Naive B cell (primary cell): ENCODE measurements around the gene MR1. TPM values are rescaled to one million over a fixed set of nuclear protein-coding genes. Genes with fewer than 3 reads are reported as not detected.

Source experiments
- ATAC-seq, 2 donors: fragments of 150-1000 bp; cut with Tn5 transposase; 2 replicates each; pipeline ENCODE4 v1.10.0; 2021; ENCODE audit warnings: low read depth in 2 of 2, mild to moderate bottlenecking in 2 of 2, moderate library complexity in 2 of 2
- DNase-seq: peaks from one replicate; pipeline ENCODE4 v3.0.0; 2022
- H3K27ac Mint-ChIP-seq, 6 donors: one replicate each; pipeline ENCODE4 v1.8.0; 2020 to 2022; ENCODE audit warnings: mild to moderate bottlenecking in 6 of 6, mixed read lengths in 6 of 6, moderate library complexity in 5 of 6, inconsistent platforms in 2 of 6
- H3K27me3 Mint-ChIP-seq, 3 donors: one replicate each; pipeline ENCODE4 v1.8.0; 2021 to 2022; ENCODE audit warnings: mixed read lengths in 3 of 3, mild to moderate bottlenecking in 1 of 3
- H3K36me3 Mint-ChIP-seq, 2 donors: one replicate each; pipeline ENCODE4 v1.8.0; 2020 to 2022; ENCODE audit warnings: mixed read lengths in 2 of 2, inconsistent platforms in 1 of 2, mild to moderate bottlenecking in 1 of 2
- H3K4me1 Mint-ChIP-seq, 3 donors: one replicate each; pipeline ENCODE4 v1.8.0; 2020 to 2022; ENCODE audit warnings: mixed read lengths in 3 of 3, inconsistent platforms in 1 of 3, mild to moderate bottlenecking in 1 of 3, moderate library complexity in 1 of 3
- H3K4me3 Mint-ChIP-seq, 8 donors: one replicate each; pipeline ENCODE4 v1.8.0; 2020 to 2022; ENCODE audit warnings: mild to moderate bottlenecking in 8 of 8, mixed read lengths in 8 of 8, moderate library complexity in 8 of 8, inconsistent platforms in 2 of 8
- H3K9me3 Mint-ChIP-seq, 7 donors: one replicate each; pipeline ENCODE4 v1.8.0; 2020 to 2022; ENCODE audit warnings: mixed read lengths in 7 of 7, mild to moderate bottlenecking in 5 of 7, inconsistent platforms in 2 of 7, moderate library complexity in 1 of 7
- polyA plus RNA-seq, 6 donors: library from polyadenylated mRNA; unstranded; fragments of 300-500 nt; fragmentation: Illumina TruSeq; gene quantifications; one replicate each; pipeline ENCODE4 v1.2.3, GENCODE V29; 2021; ENCODE audit warnings: low read depth in 6 of 6

Gene MR1
- polyA plus RNA-seq, 6 donors from 2014 or later, result 23.1 to 41.5 (median 33.4) TPM

DNA sequence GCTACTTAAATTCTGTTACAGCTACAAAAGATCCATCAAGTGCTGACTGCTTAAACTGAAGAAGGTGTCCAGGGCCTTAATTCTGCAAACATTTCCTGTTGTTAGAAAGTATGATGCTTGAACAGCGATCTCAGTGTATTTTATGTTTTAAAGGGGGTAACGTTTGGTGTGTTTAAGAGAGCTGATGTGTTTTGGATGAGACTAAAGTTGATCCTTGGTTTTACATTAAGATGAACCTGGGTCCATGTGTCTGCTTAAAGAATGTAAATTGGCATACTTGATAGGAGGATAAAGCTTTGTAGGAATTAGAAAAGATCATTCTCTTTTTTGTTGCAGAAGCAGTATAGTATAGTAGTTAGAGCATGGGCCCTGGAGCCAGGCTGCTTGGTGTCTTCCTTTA lies 58.3 kb downstream of the MR1 start:
- DNase-seq, result no peak
- H3K27ac Mint-ChIP-seq, result peak overlapping the region in 3 of 6 donors; percentile 9 to 99 (median 70)
- ATAC-seq, result no peak
- H3K4me3 Mint-ChIP-seq, result peak overlapping the region; percentile 14 to 100 (median 94)
- H3K9me3 Mint-ChIP-seq, result no peaks in the 10 kb centered on the region
- H3K36me3 Mint-ChIP-seq, result peaks cover 13 to 27% of the 10 kb centered on the region in 2 donors
- peaks cover 55 to 79% (median 55%) of the 10 kb centered on the region in 3 donors for H3K4me1 Mint-ChIP-seq
- H3K27me3 Mint-ChIP-seq, result no peaks in the 10 kb centered on the region

- H3K4me1 Mint-ChIP-seq, result peaks cover 47 to 70% (median 52%) of the 10 kb centered on the region in 3 donors
- ATAC-seq (no peak), DNase-seq (no peak)
- no peaks in the 10 kb centered on the region for H3K27me3 Mint-ChIP-seq
- no peaks in the 10 kb centered on the region for H3K9me3 Mint-ChIP-seq
- peaks cover 13 to 27% of the 10 kb centered on the region in 2 donors for H3K36me3 Mint-ChIP-seq
- H3K4me3 Mint-ChIP-seq, result peak overlapping the region in 6 of 8 donors; percentile 47 to 94 (median 68)
- peak overlapping the region in 5 of 6 donors; percentile 14 to 99 (median 65) for H3K27ac Mint-ChIP-seq
These were observed 59.2 kb downstream of the MR1 start for GRCh38 chr1:181092883-181093458.

GRCh38 chr1:181094416-181095212 lies 60.8 kb downstream of the MR1 start:
- peak overlapping the region in 1 of 8 donors; percentile 4 for H3K4me3 Mint-ChIP-seq
- no peak for DNase-seq
- peak overlapping the region in 4 of 6 donors; percentile 4 to 86 (median 66) for H3K27ac Mint-ChIP-seq
- no peaks in the 10 kb centered on the region for H3K27me3 Mint-ChIP-seq
- H3K9me3 Mint-ChIP-seq, result no peaks in the 10 kb centered on the region
- peaks cover 54 to 80% (median 63%) of the 10 kb centered on the region in 3 donors for H3K4me1 Mint-ChIP-seq
- ATAC-seq, result no peak
- H3K36me3 Mint-ChIP-seq, result peaks cover 13 to 23% of the 10 kb centered on the region in 2 donors

- H3K9me3 Mint-ChIP-seq, result no peaks in the 10 kb centered on the region
- no peaks in the 10 kb centered on the region for H3K27me3 Mint-ChIP-seq
- H3K4me1 Mint-ChIP-seq, result peaks cover 54 to 80% (median 69%) of the 10 kb centered on the region in 3 donors
- peak overlapping the region in 1 of 8 donors; percentile 4 for H3K4me3 Mint-ChIP-seq
- no peak for ATAC-seq
- peaks cover 13 to 16% of the 10 kb centered on the region in 2 donors for H3K36me3 Mint-ChIP-seq
- DNase-seq, result no peak
- H3K27ac Mint-ChIP-seq, result peak overlapping the region in 2 of 6 donors; percentile 18 to 75
These were observed 61.5 kb downstream of the MR1 start for GRCh38 chr1:181095260-181095659.

DNA sequence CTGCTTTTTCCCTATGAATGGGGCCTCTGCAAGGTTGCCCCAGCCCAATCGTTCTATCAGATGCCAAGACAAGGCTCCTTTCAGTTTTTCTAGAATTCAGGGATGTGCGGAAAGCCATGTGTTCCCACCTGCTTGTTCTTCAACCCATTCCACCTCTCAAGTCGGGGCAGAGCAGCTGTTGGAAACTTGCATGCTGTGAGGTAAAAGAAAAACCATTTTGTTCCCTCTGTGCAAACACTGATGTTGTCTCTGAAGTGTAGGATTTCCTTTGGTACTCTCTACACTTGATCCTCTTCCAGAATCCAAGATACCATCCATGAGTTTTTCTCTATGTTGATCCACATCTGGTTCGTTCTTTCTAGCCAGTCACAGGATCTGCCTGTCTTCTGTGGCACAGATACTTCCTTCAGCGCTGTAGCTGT lies 62.0 kb downstream of the MR1 start:
- ATAC-seq, result no peak
- Mint-ChIP-seq H3K4me1 (peaks cover 57 to 84% (median 72%) of the 10 kb centered on the region in 3 donors), H3K27me3 (no peaks in the 10 kb centered on the region), H3K9me3 (no peaks in the 10 kb centered on the region), H3K36me3 (peaks cover 13 to 16% of the 10 kb centered on the region in 2 donors), H3K27ac (peak overlapping the region in 1 of 6 donors; percentile 18), H3K4me3 (no peak overlapping the region)
- no peak for DNase-seq

DNA sequence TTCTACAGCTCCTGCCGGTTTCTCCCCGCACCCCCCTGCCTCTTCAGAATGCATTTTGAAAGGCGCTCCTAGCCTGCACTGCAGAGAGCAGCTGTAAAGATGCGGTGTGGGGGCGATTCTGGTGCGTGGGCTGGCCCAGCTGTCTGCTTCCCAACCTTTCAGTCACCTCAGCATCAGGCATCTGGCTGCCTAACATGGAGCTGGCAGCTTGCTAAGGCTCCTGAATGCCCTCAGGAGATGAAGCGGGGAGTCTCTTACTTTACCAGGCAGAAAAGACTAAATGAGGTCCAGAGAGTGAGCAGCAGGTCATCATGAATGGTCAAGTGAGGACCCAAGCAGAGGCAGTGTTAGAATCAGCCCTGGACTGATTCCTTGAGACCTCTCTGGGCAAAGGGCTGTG lies 63.5 kb downstream of the MR1 start:
- Mint-ChIP-seq H3K27ac (no peak overlapping the region), H3K4me3 (peak overlapping the region in 1 of 8 donors; percentile 30), H3K27me3 (no peaks in the 10 kb centered on the region), H3K9me3 (no peaks in the 10 kb centered on the region), H3K36me3 (peaks cover 7 to 13% of the 10 kb centered on the region in 2 donors), H3K4me1 (peaks cover 47 to 75% (median 66%) of the 10 kb centered on the region in 3 donors)
- ATAC-seq, result no peak
- no peak for DNase-seq

DNA sequence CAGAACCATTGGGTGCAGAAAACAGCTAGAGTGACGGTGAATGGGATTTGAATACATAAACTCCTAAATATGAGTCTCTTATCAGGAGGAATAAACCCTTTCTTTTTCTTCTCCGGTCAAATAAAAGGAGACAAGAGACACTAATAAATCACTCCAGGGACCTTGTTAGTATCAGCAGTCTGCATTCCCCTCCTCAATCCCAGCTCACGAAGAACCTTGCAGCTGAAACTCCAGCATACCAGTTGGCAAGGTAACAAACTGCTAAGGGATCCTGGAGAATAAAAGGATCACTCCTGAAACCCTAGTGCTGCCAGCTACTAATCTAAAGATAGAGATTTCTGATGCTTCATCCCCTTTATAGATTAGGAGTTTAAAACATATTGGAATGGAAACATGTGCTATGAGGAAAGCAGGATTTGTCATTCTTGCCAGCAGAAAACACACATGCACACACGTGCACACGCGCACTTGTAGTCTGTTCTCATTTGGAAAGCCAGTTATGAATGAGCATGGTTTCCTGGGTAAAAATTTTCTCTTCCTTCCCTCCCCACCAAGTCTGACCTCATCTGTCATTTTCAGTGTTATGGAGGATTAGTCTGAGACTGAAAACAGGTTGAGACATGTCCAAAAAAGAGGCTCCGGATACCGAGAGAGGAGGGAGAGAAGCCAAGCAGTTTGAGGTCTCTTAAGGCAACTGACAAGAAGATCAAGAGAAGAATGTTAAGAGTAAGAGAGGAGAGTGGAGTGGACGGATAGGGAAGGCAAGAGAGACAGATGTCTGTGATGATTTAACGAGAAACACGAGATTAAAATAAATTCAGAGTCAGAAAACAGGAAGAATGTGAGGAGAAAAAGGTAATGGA lies 65.6 kb downstream of the MR1 start:
- ATAC-seq (no peak), DNase-seq (no peak)
- Mint-ChIP-seq H3K36me3 (peaks cover 0 to 2% of the 10 kb centered on the region in 2 donors), H3K4me1 (peaks cover 38 to 68% (median 65%) of the 10 kb centered on the region in 3 donors), H3K4me3 (peak overlapping the region in 5 of 8 donors; percentile 3 to 47 (median 11)), H3K27me3 (no peaks in the 10 kb centered on the region), H3K27ac (peak overlapping the region in 4 of 6 donors; percentile 1 to 47 (median 43)), H3K9me3 (no peaks in the 10 kb centered on the region)

- DNase-seq, result no peak
- Mint-ChIP-seq H3K27ac (peak overlapping the region in 3 of 6 donors; percentile 12 to 91 (median 32)), H3K27me3 (no peaks in the 10 kb centered on the region), H3K4me1 (peaks cover 35 to 65% (median 63%) of the 10 kb centered on the region in 3 donors), H3K9me3 (no peaks in the 10 kb centered on the region), H3K36me3 (no peaks in the 10 kb centered on the region), H3K4me3 (peak overlapping the region in 6 of 8 donors; percentile 7 to 60 (median 29))
- ATAC-seq, result no peak
These were observed 66.5 kb downstream of the MR1 start for GRCh38 chr1:181100015-181100905.

DNA sequence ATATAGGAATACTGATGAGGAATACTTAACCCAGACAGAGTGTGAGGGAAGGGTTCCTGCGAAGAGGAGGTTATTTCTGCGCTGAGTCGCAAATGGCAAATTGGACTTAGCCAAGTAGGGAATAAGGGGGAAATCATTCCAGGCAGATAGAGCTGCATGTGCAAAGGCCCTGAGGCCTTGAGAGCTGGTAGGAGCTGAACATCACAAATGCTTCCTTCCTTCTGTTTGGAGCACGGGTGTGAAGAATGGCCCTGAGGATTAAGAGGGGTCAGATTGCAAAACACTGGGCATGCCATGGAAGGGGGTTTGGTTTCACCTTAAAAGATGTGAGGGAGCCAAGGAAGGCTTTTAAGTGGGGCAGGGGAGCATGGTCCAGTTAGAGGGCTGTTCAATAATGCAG lies 67.2 kb downstream of the MR1 start:
- DNase-seq (no peak), ATAC-seq (no peak)
- peaks cover 39 to 68% (median 64%) of the 10 kb centered on the region in 3 donors for H3K4me1 Mint-ChIP-seq
- peaks cover 0 to 3% (median 0%) of the 10 kb centered on the region in 7 donors for H3K9me3 Mint-ChIP-seq
- peak overlapping the region in 1 of 8 donors; percentile 14 for H3K4me3 Mint-ChIP-seq
- H3K27me3 Mint-ChIP-seq, result no peaks in the 10 kb centered on the region
- H3K36me3 Mint-ChIP-seq, result no peaks in the 10 kb centered on the region
- peak overlapping the region in 2 of 6 donors; percentile 32 to 91 for H3K27ac Mint-ChIP-seq

- ATAC-seq, result no peak
- Mint-ChIP-seq H3K27ac (peak overlapping the region in 1 of 6 donors; percentile 21), H3K36me3 (no peaks in the 10 kb centered on the region), H3K9me3 (peaks cover 0 to 3% (median 0%) of the 10 kb centered on the region in 7 donors), H3K4me3 (peak overlapping the region in 1 of 8 donors; percentile 14), H3K4me1 (peaks cover 40 to 66% (median 60%) of the 10 kb centered on the region in 3 donors), H3K27me3 (no peaks in the 10 kb centered on the region)
- DNase-seq, result no peak
These were observed 67.9 kb downstream of the MR1 start for GRCh38 chr1:181101581-181102226.

DNA sequence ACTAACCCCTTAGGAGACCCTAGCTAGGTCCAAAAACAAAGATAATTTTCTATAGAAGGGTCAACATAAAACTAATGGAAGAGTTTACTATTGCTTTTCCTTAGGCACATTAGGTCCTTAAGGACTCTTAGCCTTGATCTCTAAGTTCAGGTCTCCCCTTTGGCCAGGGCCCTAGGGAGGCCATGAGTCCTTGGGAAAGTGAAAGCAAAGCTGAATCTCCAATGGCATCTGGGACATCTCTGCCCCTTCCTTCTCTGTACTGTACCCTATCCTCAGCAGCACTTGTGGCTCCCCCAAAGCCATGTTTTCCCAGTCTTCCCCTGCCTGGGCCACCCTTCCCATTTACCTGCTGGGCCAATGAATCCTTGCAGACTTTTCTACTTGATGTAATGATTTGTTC lies 69.1 kb downstream of the MR1 start:
- no peak for DNase-seq
- Mint-ChIP-seq H3K4me3 (peak overlapping the region in 1 of 8 donors; percentile 90), H3K4me1 (peaks cover 38 to 59% (median 59%) of the 10 kb centered on the region in 3 donors), H3K27ac (peak overlapping the region in 2 of 6 donors; percentile 39 to 79), H3K27me3 (no peaks in the 10 kb centered on the region), H3K9me3 (peaks cover 0 to 3% (median 0%) of the 10 kb centered on the region in 7 donors), H3K36me3 (no peaks in the 10 kb centered on the region)
- no peak for ATAC-seq

DNA sequence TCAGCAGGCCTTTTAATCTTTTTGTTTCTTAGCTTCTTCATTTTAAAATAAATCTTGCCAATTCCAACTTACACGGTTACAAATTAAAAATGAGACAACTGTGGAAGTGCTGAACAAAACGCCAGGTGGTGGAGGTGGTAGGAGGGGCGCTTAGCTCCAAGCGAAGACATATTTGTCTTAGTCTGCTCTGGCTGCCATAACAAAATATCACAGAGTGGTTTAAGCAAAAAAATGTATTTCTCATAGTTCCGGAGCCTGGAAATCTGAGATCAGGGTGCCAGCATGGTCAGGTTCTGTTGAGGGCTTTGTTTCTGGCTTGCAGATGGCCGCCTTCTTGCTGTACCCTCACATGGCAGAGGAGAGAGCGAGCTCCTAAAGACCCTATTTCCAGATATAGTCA lies 69.6 kb downstream of the MR1 start:
- H3K36me3 Mint-ChIP-seq, result no peaks in the 10 kb centered on the region
- no peak for DNase-seq
- H3K9me3 Mint-ChIP-seq, result peaks cover 0 to 3% (median 0%) of the 10 kb centered on the region in 7 donors
- peaks cover 0 to under 1% (median 0%) of the 10 kb centered on the region in 3 donors for H3K27me3 Mint-ChIP-seq
- peak overlapping the region in 2 of 8 donors; percentile 7 to 90 for H3K4me3 Mint-ChIP-seq
- H3K27ac Mint-ChIP-seq, result peak overlapping the region in 1 of 6 donors; percentile 93
- H3K4me1 Mint-ChIP-seq, result peaks cover 35 to 54% (median 54%) of the 10 kb centered on the region in 3 donors
- ATAC-seq, result no peak
